GM19099 (cell line): ENCODE measurements around the gene NFS1.
A peak's percentile ranks its signal among the peaks of the same experiment; 100 is the strongest.

Source experiments
- POLR2A ChIP-seq: IDR thresholded peaks from 3 replicates; pipeline ENCODE4 v1.6.1; 2011; ENCODE audit warnings: low read depth; ENCODE audit not compliant: insufficient read length; ENCODE audit errors: extremely low read depth

The NFS1 gene

GRCh38 chr20:35663516-35664465 lies 35.4 kb downstream of the NFS1 start:
- peak; percentile 36 for TF ChIP-seq POLR2A

DNA sequence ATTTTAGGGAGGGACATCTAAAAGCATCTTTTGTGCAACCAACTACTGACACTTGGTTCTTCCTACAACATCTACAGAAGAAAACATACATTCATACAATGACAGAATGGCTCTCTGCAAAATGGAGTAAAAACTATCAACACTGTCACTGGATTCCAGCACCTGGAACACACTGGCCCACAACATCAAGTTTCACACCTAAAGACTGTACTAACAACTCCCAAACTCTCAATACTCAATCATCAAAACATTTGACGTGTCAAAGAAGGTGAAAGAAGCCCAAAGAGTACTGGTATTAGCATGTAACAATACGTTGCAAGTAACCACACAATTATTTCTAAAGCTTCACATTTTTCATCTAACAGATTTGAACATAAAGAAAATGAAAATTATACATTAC lies 36.6 kb downstream of the NFS1 start:
- no peak for TF ChIP-seq POLR2A

DNA sequence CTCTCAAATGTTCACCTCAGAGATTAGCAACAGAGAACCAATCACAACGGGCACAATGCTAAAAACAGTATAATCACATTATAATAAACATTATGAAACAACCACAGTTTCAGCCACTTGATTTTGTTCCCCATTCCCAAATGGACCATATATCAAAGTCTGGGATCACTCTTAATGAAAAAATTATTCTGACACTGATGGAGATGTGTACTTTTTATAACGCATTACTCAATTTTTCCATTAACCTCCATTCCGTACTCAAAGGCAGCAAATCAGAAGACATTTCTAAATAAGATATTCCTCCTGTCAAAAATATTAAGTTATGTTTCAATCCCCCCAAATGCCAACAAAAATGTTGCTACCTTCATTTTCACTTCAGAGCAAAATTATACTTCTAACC lies 37.2 kb downstream of the NFS1 start:
- TF ChIP-seq POLR2A: no peak

DNA sequence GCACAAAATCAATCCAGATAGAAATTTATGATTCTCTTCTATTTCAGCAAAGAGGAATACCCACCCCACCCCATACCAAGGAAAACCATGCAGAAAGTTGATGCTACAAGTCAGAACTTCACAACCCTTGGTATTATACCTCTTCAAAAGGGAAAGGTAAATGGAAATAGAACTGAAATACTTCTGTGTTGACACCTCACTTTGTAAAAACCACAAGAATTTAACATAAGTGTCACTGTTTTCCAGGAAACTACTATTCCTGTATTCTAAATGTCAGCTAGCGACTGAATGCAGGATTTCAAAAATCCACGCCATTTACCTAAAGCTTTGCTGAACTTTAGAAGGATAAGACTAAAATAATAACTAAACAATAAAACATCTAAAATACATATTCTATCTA lies 38.1 kb downstream of the NFS1 start:
- no peak for TF ChIP-seq POLR2A

GRCh38 chr20:35660122-35660937 lies 38.8 kb downstream of the NFS1 start:
- no peak for TF ChIP-seq POLR2A

DNA sequence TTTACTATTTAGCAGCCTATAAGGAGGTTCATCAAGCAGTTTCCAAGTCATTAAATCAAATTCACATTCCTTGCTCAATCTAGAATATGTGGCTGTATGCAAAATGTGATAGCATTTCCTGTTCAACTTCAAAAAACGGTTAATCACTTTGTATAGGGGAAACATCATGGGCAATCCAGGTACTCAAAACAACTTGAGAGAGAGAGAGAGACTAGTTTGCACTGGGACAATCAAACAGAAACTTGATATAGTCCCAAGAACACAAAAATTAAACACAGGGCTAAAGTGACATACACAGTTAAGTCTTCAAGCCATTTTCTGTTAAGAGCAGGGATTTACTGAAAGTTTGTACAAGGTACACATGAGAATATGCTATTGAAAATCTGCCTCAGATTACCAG lies 41.9 kb downstream of the NFS1 start:
- TF ChIP-seq POLR2A: no peak

- TF ChIP-seq POLR2A: no peak
Measured at GRCh38 chr20:35654415-35654814, 44.7 kb downstream of the NFS1 start.

- TF ChIP-seq POLR2A: no peak
Measured at GRCh38 chr20:35653893-35654292, 45.3 kb downstream of the NFS1 start.

DNA sequence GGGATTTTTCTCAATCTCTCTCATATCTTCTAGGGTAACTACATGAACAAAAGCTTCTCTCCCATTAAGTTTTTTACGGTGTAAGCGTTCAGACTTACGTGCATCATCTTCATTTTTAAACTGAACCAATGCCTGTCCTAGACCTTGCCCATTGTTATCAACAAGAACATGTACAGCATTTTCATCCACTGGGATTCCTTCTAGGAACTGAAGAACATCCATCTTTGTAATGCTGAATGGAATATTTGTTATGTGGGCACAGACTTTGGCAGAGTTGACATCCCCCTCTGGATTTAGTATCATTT lies 45.8 kb downstream of the NFS1 start:
- TF ChIP-seq POLR2A: no peak

DNA sequence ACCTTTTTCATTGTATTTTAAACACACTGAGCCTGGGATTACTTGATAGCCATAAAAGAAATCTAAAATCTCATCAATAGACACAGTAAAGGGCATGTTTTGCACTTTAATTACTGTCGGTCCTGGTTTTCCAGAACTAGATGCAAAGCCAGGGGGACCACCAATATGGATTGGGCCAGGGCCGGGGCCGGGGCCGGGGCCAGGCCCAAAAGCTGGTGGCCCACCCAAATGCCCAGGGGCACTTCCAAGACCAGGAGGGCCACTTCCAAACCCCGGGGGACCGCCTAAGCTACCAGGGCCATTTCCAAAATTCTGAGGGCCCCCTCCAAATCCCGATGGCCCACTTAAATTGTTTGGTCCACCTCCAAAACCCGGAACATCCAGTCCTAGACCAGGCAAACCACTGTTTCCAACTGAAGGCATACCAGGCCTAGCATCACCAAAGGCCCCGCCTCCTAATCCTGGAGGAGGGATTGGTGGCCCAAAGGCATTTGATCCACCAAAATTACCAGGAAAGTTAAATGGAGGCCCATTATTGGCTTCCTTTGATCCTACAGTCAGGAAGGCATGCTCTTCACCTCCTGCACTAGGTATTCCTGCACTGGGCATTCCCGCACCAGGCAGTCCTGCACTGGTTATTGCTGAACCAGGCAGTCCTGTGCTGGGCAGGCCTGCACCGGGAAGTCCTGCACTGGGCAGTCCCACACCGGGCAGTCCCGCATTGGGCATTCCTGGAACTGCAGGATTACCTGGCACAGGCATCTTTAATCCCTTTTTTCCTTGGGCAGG lies 46.3 kb downstream of the NFS1 start:
- TF ChIP-seq POLR2A: no peak

DNA sequence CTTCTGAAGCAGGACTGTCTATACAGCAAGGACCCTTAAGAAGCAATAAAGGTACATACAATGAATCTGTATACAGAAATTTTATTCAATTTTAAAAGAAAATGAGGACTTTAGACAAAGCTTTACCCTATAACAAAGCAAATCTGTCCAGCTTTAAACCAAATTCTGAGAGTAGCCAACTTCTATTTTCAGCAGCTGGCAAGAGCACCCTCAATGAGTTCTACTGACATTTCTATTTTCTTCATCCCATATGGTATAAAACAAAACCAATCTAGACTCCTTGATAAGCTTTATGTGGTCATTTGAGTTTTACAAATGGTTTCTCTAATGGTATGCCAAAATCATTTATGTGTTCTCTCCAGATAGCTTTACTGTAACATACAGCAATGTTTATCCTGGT lies 47.2 kb downstream of the NFS1 start:
- TF ChIP-seq POLR2A: no peak

DNA sequence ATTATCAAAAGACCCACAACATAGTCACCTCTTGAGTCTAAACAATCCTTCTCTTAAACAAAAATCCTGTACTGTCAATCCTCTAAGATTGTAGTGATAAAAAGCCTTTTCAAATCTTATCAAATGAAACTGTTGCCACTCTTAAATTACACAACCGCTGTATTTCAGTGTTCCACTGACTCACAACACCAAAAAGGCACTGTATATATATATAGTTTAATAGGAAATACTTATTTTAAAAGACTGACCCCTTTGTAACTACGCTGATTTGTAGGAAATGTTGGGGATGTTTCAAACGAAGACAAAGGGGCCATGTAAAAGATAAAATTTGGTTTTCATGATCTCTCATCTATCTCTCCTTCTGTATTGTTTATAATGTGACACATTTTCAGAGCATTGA lies 48.5 kb downstream of the NFS1 start:
- no peak for TF ChIP-seq POLR2A

DNA sequence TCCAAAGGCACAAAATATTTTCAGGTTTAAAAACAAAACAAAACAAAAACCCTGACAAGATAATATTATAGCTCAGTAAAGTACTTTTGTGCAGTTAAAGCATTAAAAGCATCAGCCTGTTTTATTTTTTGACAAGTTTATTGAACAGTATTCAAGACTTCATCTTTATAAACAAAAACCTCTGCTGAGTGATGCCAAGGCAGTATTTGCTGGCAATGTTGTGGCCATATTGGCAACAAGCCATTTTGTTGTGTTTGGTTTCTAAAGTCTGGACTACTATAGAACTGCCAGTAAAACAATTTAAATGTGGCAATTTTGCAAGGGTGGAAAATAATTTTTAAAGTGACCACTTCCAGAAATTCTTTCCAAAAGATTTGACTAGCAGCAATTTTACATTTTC lies 50.3 kb downstream of the NFS1 start:
- TF ChIP-seq POLR2A: no peak

GRCh38 chr20:35644806-35645205 lies 54.3 kb downstream of the NFS1 start:
- no peak for TF ChIP-seq POLR2A

- no peak for TF ChIP-seq POLR2A
Measured at GRCh38 chr20:35643045-35643444, 56.1 kb downstream of the NFS1 start.
